Keratinocyte (primary cell): ENCODE data around the gene RDH5. TPM values are rescaled to one million over a fixed set of nuclear protein-coding genes. Genes with fewer than 3 reads are reported as not detected.
A peak's percentile ranks its signal among the peaks of the same experiment; 100 is the strongest.

Source experiments
- DNase-seq: peaks from one replicate; pipeline ENCODE4 v3.0.0-alpha.2; 2011; ENCODE audit warnings: low read depth, missing footprints, low spot score
- FAIRE-seq: peaks from 2 replicates; lab custom pipeline; 2011; peaks lifted over from hg19 to GRCh38; lab: Jason Lieb, UNC
- H2AFZ ChIP-seq: 2 replicates; pipeline ENCODE4 v1.6.0; 2012; ENCODE audit warnings: low read length, control low read depth, inconsistent platforms; ENCODE audit not compliant: control insufficient read depth
- H3K27ac ChIP-seq: 2 replicates; pipeline ENCODE4 v1.5.1; 2011; ENCODE audit warnings: low read length; ENCODE audit not compliant: control insufficient read depth, insufficient read depth
- H3K27me3 ChIP-seq: 3 replicates; pipeline ENCODE4 v1.6.0; 2011; ENCODE audit warnings: low read length; ENCODE audit not compliant: control insufficient read depth, insufficient read depth; ENCODE audit errors: extremely low read depth
- H3K36me3 ChIP-seq, 2 experiments: 2 replicates in 1 of 2; 3 replicates in 1 of 2; pipeline ENCODE4 v1.5.1; 2011; ENCODE audit warnings: low read length in 2 of 2, mild to moderate bottlenecking in 1 of 2; ENCODE audit not compliant: control insufficient read depth in 2 of 2, insufficient read depth in 2 of 2; ENCODE audit errors: extremely low read depth in 1 of 2
- H3K4me1 ChIP-seq: 3 replicates; pipeline ENCODE4 v1.5.1; 2011; ENCODE audit warnings: low read length; ENCODE audit not compliant: control insufficient read depth, insufficient read depth; ENCODE audit errors: extremely low read depth
- H3K4me2 ChIP-seq: 3 replicates; pipeline ENCODE4 v1.6.0; 2011; ENCODE audit warnings: low read depth, low read length; ENCODE audit not compliant: control insufficient read depth, insufficient read depth; ENCODE audit errors: extremely low read depth
- H3K4me3 ChIP-seq, 3 experiments: fragments of 200-600 bp in 1 of 3; sonication (generic) in 1 of 3; 2 replicates in 2 of 3; 3 replicates in 1 of 3; pipeline ENCODE4 v1.5.1; 2011 to 2016; ENCODE audit warnings: low read length in 3 of 3, mild to moderate bottlenecking in 3 of 3, control low read depth in 2 of 3, inconsistent platforms in 1 of 3, low read depth in 1 of 3, mixed read lengths in 1 of 3, mixed run types in 1 of 3, moderate library complexity in 1 of 3; ENCODE audit not compliant: control insufficient read depth in 2 of 3, insufficient read depth in 2 of 3; ENCODE audit errors: extremely low read depth in 1 of 3
- H3K79me2 ChIP-seq: 2 replicates; pipeline ENCODE4 v1.6.0; 2012; ENCODE audit warnings: low read length; ENCODE audit not compliant: control insufficient read depth, insufficient read depth
- H3K9ac ChIP-seq: 3 replicates; pipeline ENCODE4 v1.6.0; 2011; ENCODE audit warnings: low read length; ENCODE audit not compliant: control insufficient read depth, insufficient read depth; ENCODE audit errors: extremely low read depth
- H3K9me1 ChIP-seq: 3 replicates; pipeline ENCODE4 v1.6.0; 2011; ENCODE audit warnings: low read length; ENCODE audit not compliant: control insufficient read depth, insufficient read depth; ENCODE audit errors: extremely low read depth
- H3K9me3 ChIP-seq: 2 replicates; pipeline ENCODE4 v1.5.1; 2012; ENCODE audit warnings: low read depth, low read length; ENCODE audit not compliant: control insufficient read depth
- H4K20me1 ChIP-seq: 3 replicates; pipeline ENCODE4 v1.6.0; 2011; ENCODE audit warnings: low read length; ENCODE audit not compliant: control insufficient read depth, insufficient read depth; ENCODE audit errors: extremely low read depth
- CTCF ChIP-seq, 3 experiments: IDR thresholded peaks in 1 of 3; conservative IDR thresholded peaks in 1 of 3; optimal IDR thresholded peaks in 1 of 3; 2 replicates in 2 of 3; 3 replicates in 1 of 3; pipeline versions ENCODE3 to v1.5.1; 2011; ENCODE audit warnings: low read length in 3 of 3, mild to moderate bottlenecking in 3 of 3, moderate library complexity in 2 of 3, control low read depth in 1 of 3, inconsistent platforms in 1 of 3; ENCODE audit not compliant: insufficient read depth in 2 of 3; ENCODE audit errors: extremely low read depth in 1 of 3
- EZH2 ChIP-seq: IDR thresholded peaks from one replicate; pipeline ENCODE4 v1.6.1; 2012; ENCODE audit warnings: inconsistent platforms, mild to moderate bottlenecking, low read length, moderate library complexity
- dilution Hi-C: fragments of 300-500 bp; cut with MboI; formaldehyde crosslinking; loops from one replicate; pipeline ENCODE4 v1.7.0; 2020; ENCODE audit warnings: low sequenced_read_pairs; ENCODE audit not compliant: extremely low pct_ligation_motif_present
- polyA plus RNA-seq, 5 experiments: library from polyadenylated mRNA; depleted of rRNA in 3 of 5; stranded (reverse) in 3 of 5; stranded (forward) in 1 of 5; unstranded in 1 of 5; fragments of >200 nt; gene quantifications; 1 replicate in 1 of 5; 2 replicates in 3 of 5; 3 replicates in 1 of 5; pipeline versions ENCODE4 v1.2.1 to v1.2.3, GENCODE V29; 2011 to 2012; ENCODE audit warnings: missing spikeins in 2 of 5, low read depth in 1 of 5, low replicate concordance in 1 of 5

The RDH5 gene
- polyA plus RNA-seq, 1 donor (not counting 4 experiments of a cell fraction or from before 2014, with no cell fraction given) = 1.2 TPM

GRCh38 chr12:55681142-55682077 lies 38.8 kb upstream of the RDH5 start:
- Histone ChIP-seq H3K4me2 (no peak overlapping the region), H3K9ac (no peak overlapping the region), H3K79me2 (no peaks in the 10 kb centered on the region), H3K27me3 (peaks cover 12% of the 10 kb centered on the region), H3K36me3 (no peaks in the 10 kb centered on the region), H3K9me3 (no peaks in the 10 kb centered on the region), H3K9me1 (no peaks in the 10 kb centered on the region), H3K4me1 (no peaks in the 10 kb centered on the region), H2AFZ (no peak overlapping the region), H4K20me1 (no peaks in the 10 kb centered on the region), H3K4me3 (no peak overlapping the region), H3K27ac (no peak overlapping the region)
- dilution Hi-C loops = no loop called here
- TF ChIP-seq EZH2 = no peak
- TF ChIP-seq CTCF (optimal IDR thresholded peaks at IDR 0.05 in 1 of 3, IDR thresholded peaks at IDR 0.05 in 1 of 3, conservative IDR thresholded peaks at IDR 0.05 in 1 of 3; ENCODE audit: extremely low read depth in 1 of 3, insufficient read depth in 2 of 3, low read length in 3 of 3) = peak; percentile 11 to 68 (median 33)
- FAIRE-seq (no peak), DNase-seq (no peak)

- DNase-seq (no peak), FAIRE-seq (no peak)
- Histone ChIP-seq H3K9me3 (no peaks in the 10 kb centered on the region), H3K27me3 (peaks cover 12% of the 10 kb centered on the region), H3K4me3 (no peak overlapping the region), H2AFZ (no peak overlapping the region), H3K27ac (no peak overlapping the region), H3K4me2 (no peak overlapping the region), H3K9ac (no peak overlapping the region), H4K20me1 (no peaks in the 10 kb centered on the region), H3K79me2 (no peaks in the 10 kb centered on the region), H3K9me1 (no peaks in the 10 kb centered on the region), H3K36me3 (no peaks in the 10 kb centered on the region), H3K4me1 (no peaks in the 10 kb centered on the region)
- TF ChIP-seq CTCF (optimal IDR thresholded peaks at IDR 0.05 in 1 of 3, IDR thresholded peaks at IDR 0.05 in 1 of 3, conservative IDR thresholded peaks at IDR 0.05 in 1 of 3; ENCODE audit: extremely low read depth in 1 of 3, insufficient read depth in 2 of 3, low read length in 3 of 3) (no peak), EZH2 (no peak)
- dilution Hi-C loops = no loop called here
These were observed 38.0 kb upstream of the RDH5 start for GRCh38 chr12:55682087-55682796.
